Stimulated activated CD8-positive, alpha-beta memory T cell treated with anti-CD3 and anti-CD28 coated beads, Interleukin-12 subunit alpha, Interleukin-12 subunit beta, amount 100 ng/mL, for 1 hour (primary cell): ENCODE results near the gene CACNG1.

Experiments used
- DNase-seq: peaks from one replicate; pipeline ENCODE4 v3.0.0-alpha.2; 2020; ENCODE audit warnings: low read depth

CACNG1 gene

GRCh38 chr17:67044016-67044772 is at the start of gene CACNG1:
CACNG1 (plus strand) TSS chr17:67044554; CDS start chr17:67044661, 107 bp downstream.
- DNase-seq: no peak

- no peak for DNase-seq
Observed at GRCh38 chr17:66994930-66995535, 49.3 kb upstream of the CACNG1 start.

- DNase-seq: no peak
Observed at GRCh38 chr17:66995944-66996343, 48.4 kb upstream of the CACNG1 start.

GRCh38 chr17:66996926-66997325 is 47.4 kb upstream of the CACNG1 start:
- DNase-seq: no peak

- no peak for DNase-seq
Observed at GRCh38 chr17:67003231-67003630, 41.1 kb upstream of the CACNG1 start.

GRCh38 chr17:67004181-67004580 is 40.2 kb upstream of the CACNG1 start:
- DNase-seq: no peak

GRCh38 chr17:67007266-67007665 is 37.1 kb upstream of the CACNG1 start:
- DNase-seq: no peak

- no peak for DNase-seq
Observed at GRCh38 chr17:67008101-67008500, 36.3 kb upstream of the CACNG1 start.

- DNase-seq: no peak
Observed at GRCh38 chr17:67011527-67012175, 32.7 kb upstream of the CACNG1 start.

GRCh38 chr17:67013891-67014290 is 30.5 kb upstream of the CACNG1 start:
- DNase-seq: no peak

- DNase-seq: no peak
Observed at GRCh38 chr17:67015001-67015400, 29.4 kb upstream of the CACNG1 start.

GRCh38 chr17:67016039-67016762 is 28.2 kb upstream of the CACNG1 start:
- DNase-seq: no peak

- no peak for DNase-seq
Observed at GRCh38 chr17:67017910-67018309, 26.4 kb upstream of the CACNG1 start.

GRCh38 chr17:67018471-67019434 is 25.6 kb upstream of the CACNG1 start:
- DNase-seq: no peak

- DNase-seq: no peak
Observed at GRCh38 chr17:67019809-67020208, 24.5 kb upstream of the CACNG1 start.

GRCh38 chr17:67020293-67020766 is 24.0 kb upstream of the CACNG1 start:
- DNase-seq: no peak

- no peak for DNase-seq
Observed at GRCh38 chr17:67021196-67021595, 23.2 kb upstream of the CACNG1 start.

- DNase-seq: no peak
Observed at GRCh38 chr17:67021743-67022450, 22.5 kb upstream of the CACNG1 start.

GRCh38 chr17:67022451-67022810 is 21.9 kb upstream of the CACNG1 start:
- no peak for DNase-seq

GRCh38 chr17:67024736-67025135 is 19.6 kb upstream of the CACNG1 start:
- no peak for DNase-seq
